HCT116 (cell line): ENCODE data around the gene RPL36AL. TPM values are rescaled to one million over a fixed set of nuclear protein-coding genes. Genes with fewer than 3 reads are reported as not detected.

Experiments used
- ATAC-seq: fragments of 200-7000 bp; cut with Tn5 transposase; 2 replicates; pipeline ENCODE4 v1.9.1; 2020; ENCODE audit warnings: mild to moderate bottlenecking, moderate library complexity
- BruUV-seq: library from RNA; stranded (reverse); fragments of 400-500 nt; replicated peaks from 2 replicates; lab custom pipeline; 2021; lab: Mats Ljungman, UMichigan
- CTCF ChIA-PET: fragments of 300-600 bp; sonication (Branson Sonifier 250); formaldehyde crosslinking; loops from one replicate; lab custom pipeline; 2021; ENCODE audit warnings: antibody characterized with exemption; lab: Charles Lee
- POLR2A ChIA-PET: fragments of 300-600, 350-600 bp; sonication (Branson Sonifier 250); formaldehyde crosslinking; loops from one replicate; lab custom pipeline; 2021; ENCODE audit warnings: antibody characterized with exemption; lab: Charles Lee
- RAD21 ChIA-PET, 2 experiments: fragments of 300-600 bp; sonication (Branson Sonifier 250); formaldehyde crosslinking; loops; one replicate each; lab custom pipeline; 2023; ENCODE audit warnings: low total read pairs in 2 of 2; ENCODE audit not compliant: uncharacterized antibody in 2 of 2, unreplicated experiment in 2 of 2, low non-redundant PET in 1 of 2; lab: Charles Lee
- DNase-seq: peaks from one replicate; pipeline ENCODE4 v3.0.0-alpha.2; 2010; ENCODE audit warnings: low read depth, low spot score
- H2AFZ ChIP-seq: fragments of 200-600 bp; shearing (Covaris generic), sonication (generic); 2 replicates; pipeline ENCODE4 v1.6.1; 2017; ENCODE audit warnings: low read depth, mixed run types, mixed read lengths, antibody characterized with exemption, low read length; ENCODE audit not compliant: poor library complexity, severe bottlenecking
- H3K27ac ChIP-seq: 2 replicates; pipeline ENCODE4 v1.5.1; 2012; ENCODE audit warnings: low read depth, low read length
- H3K27me3 ChIP-seq: fragments of 200-600 bp; sonication (generic); 2 replicates; pipeline ENCODE4 v1.6.1; 2016; ENCODE audit warnings: mixed run types, low read length, mixed read lengths; ENCODE audit not compliant: insufficient read depth
- H3K36me3 ChIP-seq, 2 experiments: fragments of 200-500 bp in 1 of 2; fragments of 200-600 bp in 1 of 2; sonication (Bioruptor generic) in 1 of 2; sonication (generic) in 1 of 2; 2 replicates each; pipeline versions ENCODE4 v1.5.1 to v1.6.1; 2014 to 2016; ENCODE audit warnings: low read length in 2 of 2, inconsistent platforms in 1 of 2, mixed read lengths in 1 of 2, mixed run types in 1 of 2; ENCODE audit not compliant: insufficient read depth in 2 of 2, control insufficient read depth in 1 of 2
- H3K4me1 ChIP-seq, 2 experiments: fragments of 200-600 bp in 1 of 2; sonication (generic) in 1 of 2; 2 replicates each; pipeline versions ENCODE4 v1.5.1 to v1.6.1; 2012 to 2017; ENCODE audit warnings: low read length in 2 of 2, inconsistent platforms in 1 of 2, mild to moderate bottlenecking in 1 of 2, mixed read lengths in 1 of 2, mixed run types in 1 of 2, moderate library complexity in 1 of 2; ENCODE audit not compliant: insufficient read depth in 2 of 2, control insufficient read depth in 1 of 2
- H3K4me2 ChIP-seq: fragments of 200-600 bp; sonication (generic); 2 replicates; pipeline ENCODE4 v1.6.1; 2017; ENCODE audit warnings: mixed run types, low read length, mixed read lengths
- H3K4me3 ChIP-seq, 2 experiments: fragments of 200-600 bp in 1 of 2; sonication (generic) in 1 of 2; replicated peaks in 1 of 2; 2 replicates each; pipeline ENCODE4 v1.5.1; 2011 to 2016; ENCODE audit warnings: low read length in 2 of 2, control low read depth in 1 of 2, low read depth in 1 of 2, mild to moderate bottlenecking in 1 of 2, mixed read lengths in 1 of 2, mixed run types in 1 of 2
- H3K79me2 ChIP-seq: fragments of 200-600 bp; sonication (generic); 2 replicates; pipeline ENCODE4 v1.6.1; 2017; ENCODE audit warnings: mild to moderate bottlenecking, mixed run types, low read length, moderate library complexity, mixed read lengths; ENCODE audit not compliant: insufficient read depth
- H3K9ac ChIP-seq: fragments of 200-600 bp; sonication (generic); 2 replicates; pipeline ENCODE4 v1.6.1; 2016; ENCODE audit warnings: low read length, mixed read lengths
- H3K9me2 ChIP-seq: fragments of 200-600 bp; sonication (generic), shearing (Covaris generic); 2 replicates; pipeline ENCODE4 v1.6.1; 2017; ENCODE audit warnings: mixed run types, mild to moderate bottlenecking, moderate library complexity; ENCODE audit not compliant: insufficient read depth
- H3K9me3 ChIP-seq, 2 experiments: fragments of 200-500 bp in 1 of 2; fragments of 200-600 bp in 1 of 2; sonication (Bioruptor generic) in 1 of 2; sonication (generic) in 1 of 2; 2 replicates each; pipeline ENCODE4 v1.6.1; 2014 to 2017; ENCODE audit warnings: low read length in 2 of 2, mixed read lengths in 2 of 2, inconsistent platforms in 1 of 2, low read depth in 1 of 2, mild to moderate bottlenecking in 1 of 2, mixed run types in 1 of 2, moderate library complexity in 1 of 2; ENCODE audit not compliant: control insufficient read depth in 1 of 2, insufficient read depth in 1 of 2
- H4K20me1 ChIP-seq: fragments of 200-600 bp; sonication (generic), shearing (Covaris generic); 2 replicates; pipeline ENCODE4 v1.6.1; 2017; ENCODE audit warnings: mixed run types, mild to moderate bottlenecking, moderate library complexity; ENCODE audit not compliant: insufficient read depth
- CBX3 ChIP-seq: IDR thresholded peaks from 2 replicates; pipeline ENCODE4 v1.6.1; 2012; ENCODE audit warnings: low read depth
- EZH2phosphoT487 ChIP-seq: fragments of 200-600 bp; IDR thresholded peaks from 2 replicates; pipeline ENCODE4 v1.6.1; 2018; ENCODE audit warnings: antibody characterized with exemption, borderline replicate concordance
- FOSL1 ChIP-seq: IDR thresholded peaks from 2 replicates; pipeline ENCODE4 v1.6.1; 2012; ENCODE audit warnings: low read depth
- POLR2A ChIP-seq: IDR thresholded peaks from 2 replicates; pipeline ENCODE4 v1.7.0; 2011; ENCODE audit warnings: borderline replicate concordance; ENCODE audit not compliant: insufficient read depth, insufficient read length; ENCODE audit errors: extremely low read depth
- POLR2AphosphoS5 ChIP-seq: IDR thresholded peaks from 2 replicates; pipeline ENCODE4 v1.6.1; 2011; ENCODE audit warnings: mild to moderate bottlenecking, low read depth, low read length, moderate library complexity
- RAD21 ChIP-seq: IDR thresholded peaks from 2 replicates; pipeline ENCODE4 v1.6.1; 2012; ENCODE audit warnings: low read depth, mild to moderate bottlenecking
- SP1 ChIP-seq: IDR thresholded peaks from 2 replicates; pipeline ENCODE4 v1.6.1; 2012; ENCODE audit warnings: low read depth
- SRF ChIP-seq: IDR thresholded peaks from 2 replicates; pipeline ENCODE4 v1.6.1; 2012; ENCODE audit warnings: low read depth
- ZNF274 ChIP-seq: fragments of 200-500 bp; sonication (Bioruptor generic); IDR thresholded peaks from 2 replicates; pipeline ENCODE4 v1.6.1; 2014; ENCODE audit warnings: mild to moderate bottlenecking, low read depth, low read length, inconsistent platforms
- intact Hi-C: fragments of 100-400 bp; cut with micrococcal nuclease; formaldehyde crosslinking; loops from 2 replicates; pipeline ENCODE4 v1.10.0; 2022
- total RNA-seq: library from RNA; stranded (reverse); gene quantifications from one replicate; pipeline ENCODE4 v1.2.1, GENCODE V29; 2021; ENCODE audit not compliant: unreplicated experiment
- TF ChIP-seq, protein P1 (sequence below): IDR thresholded peaks from 2 replicates; pipeline ENCODE4 v1.6.1; 2012
- TF ChIP-seq, protein P2 (sequence below), 3 experiments: fragments of 200-600 bp in 1 of 3; sonication (generic) in 1 of 3; IDR thresholded peaks in 2 of 3; conservative IDR thresholded peaks in 1 of 3; 2 replicates each; pipeline ENCODE4 v1.5.1; 2012 to 2017; ENCODE audit warnings: low read depth in 2 of 3, low read length in 2 of 3, antibody characterized with exemption in 1 of 3, borderline replicate concordance in 1 of 3, control low read depth in 1 of 3, mild to moderate bottlenecking in 1 of 3, mixed read lengths in 1 of 3, mixed run types in 1 of 3, moderate library complexity in 1 of 3; ENCODE audit not compliant: insufficient read depth in 1 of 3
- TF ChIP-seq, protein P3 (sequence below): IDR thresholded peaks from 2 replicates; pipeline ENCODE4 v1.6.1; 2011; ENCODE audit warnings: mild to moderate bottlenecking, low read length, moderate library complexity; ENCODE audit not compliant: insufficient replicate concordance; ENCODE audit errors: extremely low read depth
- TF ChIP-seq, protein P4 (sequence below): IDR thresholded peaks from 2 replicates; pipeline ENCODE4 v1.6.1; 2012
- TF ChIP-seq, protein P5 (sequence below): IDR thresholded peaks from 2 replicates; pipeline ENCODE4 v1.6.1; 2012; ENCODE audit warnings: low read depth

Gene RPL36AL
- total RNA-seq, 1 experiment from 2014 or later, result 212 TPM

DNA sequence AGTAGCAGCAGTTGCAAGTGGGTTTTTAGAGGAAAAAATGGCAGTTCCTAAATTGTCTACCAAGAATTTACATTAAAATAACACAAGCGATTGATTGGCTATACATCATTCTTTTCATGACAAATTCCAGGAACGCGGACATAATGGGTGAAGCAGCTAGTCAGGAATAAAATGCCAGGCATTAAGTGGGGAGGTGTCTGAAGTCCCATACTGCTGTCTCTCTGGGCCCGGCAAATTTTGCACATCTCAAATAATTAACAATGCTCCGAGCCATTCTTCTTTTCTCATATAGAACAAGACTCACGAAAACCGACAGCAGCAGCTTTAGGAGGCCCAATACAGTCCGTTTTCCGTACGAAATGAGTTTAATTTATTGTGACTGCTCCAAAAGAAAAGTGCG is 696 bp downstream of the RPL36AL start:
- ChIA-PET POLR2A (interaction anchor here (0.7 to 2.3 kb wide), 9 partner anchors 8 to 66 kb away, joined by 4 to 17 read pairs (median 7); partner anchors contain the start of genes DNAAF2, LRR1 and RPS29), RAD21 (interaction anchor here (0.7 to 2.1 kb wide), 2 partner anchors 14 to 249 kb away, joined by 3 to 5 read pairs; no protein-coding TSS in a partner anchor), CTCF (interaction anchor here (0.7 to 1.7 kb wide), 6 partner anchors 13 to 233 kb away, joined by 3 to 12 read pairs (median 3); partner anchors contain the start of genes LRR1, NEMF and RPS29)
- peak overlapping the region; percentile 74 for H3K4me2 ChIP-seq
- H3K9me3 ChIP-seq, result no peaks in the 10 kb centered on the region
- H3K27me3 ChIP-seq, result no peaks in the 10 kb centered on the region
- DNase-seq, result no peak
- peaks cover 67% of the 10 kb centered on the region for H3K79me2 ChIP-seq
- H3K4me3 ChIP-seq, result peak overlapping the region; percentile 82 to 96
- peaks cover 8 to 17% of the 10 kb centered on the region in 2 experiments; a peak in 3 of 4 replicates for H3K36me3 ChIP-seq
- no peak overlapping the region for H2AFZ ChIP-seq
- H3K9me2 ChIP-seq, result no peaks in the 10 kb centered on the region
- ATAC-seq, result no peak
- BruUV-seq, result TSS peak; percentile 72
- H3K27ac ChIP-seq, result peak overlapping the region; percentile 86
- H3K4me1 ChIP-seq, result peaks cover 8 to 41% of the 10 kb centered on the region in 2 experiments; a peak in 3 of 4 replicates
- intact Hi-C loops, result loop anchor here (5.0 kb wide), 1 partner anchor 498 kb away; the partner anchor contains the start of gene VCPKMT
- TF ChIP-seq, protein P1, sequence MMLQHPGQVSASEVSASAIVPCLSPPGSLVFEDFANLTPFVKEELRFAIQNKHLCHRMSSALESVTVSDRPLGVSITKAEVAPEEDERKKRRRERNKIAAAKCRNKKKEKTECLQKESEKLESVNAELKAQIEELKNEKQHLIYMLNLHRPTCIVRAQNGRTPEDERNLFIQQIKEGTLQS, result no peak
- TF ChIP-seq ZNF274 (no peak), RAD21 (no peak), EZH2phosphoT487 (no peak), SRF (no peak), POLR2A (no peak), CBX3 (no peak), SP1 (no peak), FOSL1 (no peak), POLR2AphosphoS5 (no peak)
- TF ChIP-seq, protein P2, sequence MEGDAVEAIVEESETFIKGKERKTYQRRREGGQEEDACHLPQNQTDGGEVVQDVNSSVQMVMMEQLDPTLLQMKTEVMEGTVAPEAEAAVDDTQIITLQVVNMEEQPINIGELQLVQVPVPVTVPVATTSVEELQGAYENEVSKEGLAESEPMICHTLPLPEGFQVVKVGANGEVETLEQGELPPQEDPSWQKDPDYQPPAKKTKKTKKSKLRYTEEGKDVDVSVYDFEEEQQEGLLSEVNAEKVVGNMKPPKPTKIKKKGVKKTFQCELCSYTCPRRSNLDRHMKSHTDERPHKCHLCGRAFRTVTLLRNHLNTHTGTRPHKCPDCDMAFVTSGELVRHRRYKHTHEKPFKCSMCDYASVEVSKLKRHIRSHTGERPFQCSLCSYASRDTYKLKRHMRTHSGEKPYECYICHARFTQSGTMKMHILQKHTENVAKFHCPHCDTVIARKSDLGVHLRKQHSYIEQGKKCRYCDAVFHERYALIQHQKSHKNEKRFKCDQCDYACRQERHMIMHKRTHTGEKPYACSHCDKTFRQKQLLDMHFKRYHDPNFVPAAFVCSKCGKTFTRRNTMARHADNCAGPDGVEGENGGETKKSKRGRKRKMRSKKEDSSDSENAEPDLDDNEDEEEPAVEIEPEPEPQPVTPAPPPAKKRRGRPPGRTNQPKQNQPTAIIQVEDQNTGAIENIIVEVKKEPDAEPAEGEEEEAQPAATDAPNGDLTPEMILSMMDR (IDR thresholded peaks at IDR 0.05 in 2 of 3, conservative IDR thresholded peaks at IDR 0.05 in 1 of 3; ENCODE audit: borderline replicate concordance in 1 of 3, insufficient read depth in 1 of 3, low read depth in 2 of 3, low read length in 2 of 3), result no peak
- TF ChIP-seq, protein P3, sequence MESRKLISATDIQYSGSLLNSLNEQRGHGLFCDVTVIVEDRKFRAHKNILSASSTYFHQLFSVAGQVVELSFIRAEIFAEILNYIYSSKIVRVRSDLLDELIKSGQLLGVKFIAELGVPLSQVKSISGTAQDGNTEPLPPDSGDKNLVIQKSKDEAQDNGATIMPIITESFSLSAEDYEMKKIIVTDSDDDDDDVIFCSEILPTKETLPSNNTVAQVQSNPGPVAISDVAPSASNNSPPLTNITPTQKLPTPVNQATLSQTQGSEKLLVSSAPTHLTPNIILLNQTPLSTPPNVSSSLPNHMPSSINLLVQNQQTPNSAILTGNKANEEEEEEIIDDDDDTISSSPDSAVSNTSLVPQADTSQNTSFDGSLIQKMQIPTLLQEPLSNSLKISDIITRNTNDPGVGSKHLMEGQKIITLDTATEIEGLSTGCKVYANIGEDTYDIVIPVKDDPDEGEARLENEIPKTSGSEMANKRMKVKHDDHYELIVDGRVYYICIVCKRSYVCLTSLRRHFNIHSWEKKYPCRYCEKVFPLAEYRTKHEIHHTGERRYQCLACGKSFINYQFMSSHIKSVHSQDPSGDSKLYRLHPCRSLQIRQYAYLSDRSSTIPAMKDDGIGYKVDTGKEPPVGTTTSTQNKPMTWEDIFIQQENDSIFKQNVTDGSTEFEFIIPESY, result no peak
- TF ChIP-seq, protein P4, sequence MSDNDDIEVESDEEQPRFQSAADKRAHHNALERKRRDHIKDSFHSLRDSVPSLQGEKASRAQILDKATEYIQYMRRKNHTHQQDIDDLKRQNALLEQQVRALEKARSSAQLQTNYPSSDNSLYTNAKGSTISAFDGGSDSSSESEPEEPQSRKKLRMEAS, result no peak
- TF ChIP-seq, protein P5, sequence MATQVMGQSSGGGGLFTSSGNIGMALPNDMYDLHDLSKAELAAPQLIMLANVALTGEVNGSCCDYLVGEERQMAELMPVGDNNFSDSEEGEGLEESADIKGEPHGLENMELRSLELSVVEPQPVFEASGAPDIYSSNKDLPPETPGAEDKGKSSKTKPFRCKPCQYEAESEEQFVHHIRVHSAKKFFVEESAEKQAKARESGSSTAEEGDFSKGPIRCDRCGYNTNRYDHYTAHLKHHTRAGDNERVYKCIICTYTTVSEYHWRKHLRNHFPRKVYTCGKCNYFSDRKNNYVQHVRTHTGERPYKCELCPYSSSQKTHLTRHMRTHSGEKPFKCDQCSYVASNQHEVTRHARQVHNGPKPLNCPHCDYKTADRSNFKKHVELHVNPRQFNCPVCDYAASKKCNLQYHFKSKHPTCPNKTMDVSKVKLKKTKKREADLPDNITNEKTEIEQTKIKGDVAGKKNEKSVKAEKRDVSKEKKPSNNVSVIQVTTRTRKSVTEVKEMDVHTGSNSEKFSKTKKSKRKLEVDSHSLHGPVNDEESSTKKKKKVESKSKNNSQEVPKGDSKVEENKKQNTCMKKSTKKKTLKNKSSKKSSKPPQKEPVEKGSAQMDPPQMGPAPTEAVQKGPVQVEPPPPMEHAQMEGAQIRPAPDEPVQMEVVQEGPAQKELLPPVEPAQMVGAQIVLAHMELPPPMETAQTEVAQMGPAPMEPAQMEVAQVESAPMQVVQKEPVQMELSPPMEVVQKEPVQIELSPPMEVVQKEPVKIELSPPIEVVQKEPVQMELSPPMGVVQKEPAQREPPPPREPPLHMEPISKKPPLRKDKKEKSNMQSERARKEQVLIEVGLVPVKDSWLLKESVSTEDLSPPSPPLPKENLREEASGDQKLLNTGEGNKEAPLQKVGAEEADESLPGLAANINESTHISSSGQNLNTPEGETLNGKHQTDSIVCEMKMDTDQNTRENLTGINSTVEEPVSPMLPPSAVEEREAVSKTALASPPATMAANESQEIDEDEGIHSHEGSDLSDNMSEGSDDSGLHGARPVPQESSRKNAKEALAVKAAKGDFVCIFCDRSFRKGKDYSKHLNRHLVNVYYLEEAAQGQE, result no peak
- H3K9ac ChIP-seq, result peak overlapping the region; percentile 94
- H4K20me1 ChIP-seq, result 0 out of 2 replicates have a peak, but pooled peaks cover 4% of the 10 kb centered on the region
